T-helper 1 cell treated with Interleukin-12 subunit alpha and Interleukin-12 subunit beta and Interleukin-4 antibody, amounts not matched to agents 30 ng/mL and 1 ng/mL, for 36 hours (primary cell): ENCODE results near the gene PRKCG. TPM values are rescaled to one million over a fixed set of nuclear protein-coding genes. Genes with fewer than 3 reads are reported as not detected.

ENCODE experiments used
- intact Hi-C: fragments of 100-400 bp; cut with micrococcal nuclease; formaldehyde crosslinking; loops from one replicate; pipeline ENCODE4 v1.15.1; 2024
- total RNA-seq: library from RNA; stranded (reverse); gene quantifications from 2 replicates; pipeline ENCODE4 v1.2.3, GENCODE V29; 2022

The PRKCG gene
- total RNA-seq, 1 donor from 2014 or later = 0.32 TPM

DNA sequence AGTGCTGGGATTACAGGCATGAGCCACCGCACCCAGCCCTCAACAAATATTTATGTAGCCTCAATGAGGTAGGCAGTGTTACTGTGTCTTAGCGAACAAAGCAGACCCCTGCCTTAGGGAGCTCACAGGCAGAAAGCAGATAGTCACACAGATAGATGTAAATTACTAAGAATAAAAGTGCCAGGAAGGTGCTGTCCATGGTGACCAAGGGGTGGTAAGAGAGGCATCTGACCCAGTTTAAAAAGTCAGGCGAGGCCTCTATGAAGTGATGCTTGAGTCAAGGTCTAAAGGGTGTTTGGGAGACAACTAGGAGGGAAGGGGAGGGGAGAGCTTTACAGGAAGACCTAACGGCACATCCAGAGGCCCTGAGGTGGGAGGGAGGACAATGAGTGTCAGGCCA, 14.7 kb downstream of the PRKCG start:
- intact Hi-C loops = no loop called here

DNA sequence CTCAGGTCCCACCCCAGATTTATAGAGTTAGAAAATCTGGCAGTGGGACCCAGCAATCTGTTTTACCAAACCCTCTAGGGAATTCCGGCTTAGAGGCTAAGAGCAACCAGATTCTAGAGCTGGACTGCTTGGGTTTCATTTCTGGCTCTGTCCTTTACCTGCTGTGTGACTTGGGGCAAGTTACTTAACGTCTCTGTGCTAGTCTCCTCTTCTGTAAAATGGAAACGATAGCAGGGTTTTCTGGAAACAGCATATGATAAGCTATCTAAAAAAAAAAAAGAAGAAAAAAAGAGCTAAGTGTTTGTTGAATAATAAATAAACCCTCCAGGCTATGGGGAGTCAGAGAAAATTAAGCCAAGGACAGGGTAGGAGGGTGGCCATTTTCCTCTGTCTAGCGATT, 15.5 kb downstream of the PRKCG start:
- intact Hi-C loops = no loop called here

GRCh38 chr19:53898166-53898565, 16.2 kb downstream of the PRKCG start:
- intact Hi-C loops = no loop called here

- intact Hi-C loops = no loop called here
These were observed 16.8 kb downstream of the PRKCG start for GRCh38 chr19:53898636-53899341.

DNA sequence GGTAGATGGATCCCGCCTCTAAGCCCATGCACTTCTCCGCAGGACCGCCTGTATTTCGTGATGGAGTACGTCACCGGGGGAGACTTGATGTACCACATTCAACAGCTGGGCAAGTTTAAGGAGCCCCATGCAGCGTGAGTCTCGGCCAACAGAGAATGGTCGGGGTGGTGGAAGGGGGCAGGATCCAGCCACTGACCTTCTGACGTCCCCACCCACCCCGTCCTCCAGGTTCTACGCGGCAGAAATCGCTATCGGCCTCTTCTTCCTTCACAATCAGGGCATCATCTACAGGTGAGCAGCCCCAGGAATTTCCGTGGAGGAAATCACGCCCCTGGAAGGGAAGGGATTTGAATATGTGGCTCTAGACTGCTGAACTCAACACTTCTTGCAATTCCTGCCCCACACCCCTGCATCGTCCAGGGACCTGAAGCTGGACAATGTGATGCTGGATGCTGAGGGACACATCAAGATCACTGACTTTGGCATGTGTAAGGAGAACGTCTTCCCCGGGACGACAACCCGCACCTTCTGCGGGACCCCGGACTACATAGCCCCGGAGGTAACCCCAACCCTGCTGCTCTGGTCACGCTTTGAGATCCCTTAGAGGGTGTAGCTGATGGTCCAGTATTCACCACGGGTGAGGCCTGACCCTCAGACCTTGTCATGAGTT, 18.3 kb downstream of the PRKCG start:
- intact Hi-C loops = no loop called here

GRCh38 chr19:53903055-53903680, 21.2 kb downstream of the PRKCG start:
- intact Hi-C loops = loop anchor here (2.0 kb wide), 3 partner anchors 22 to 74 kb away; no protein-coding TSS in a partner anchor

DNA sequence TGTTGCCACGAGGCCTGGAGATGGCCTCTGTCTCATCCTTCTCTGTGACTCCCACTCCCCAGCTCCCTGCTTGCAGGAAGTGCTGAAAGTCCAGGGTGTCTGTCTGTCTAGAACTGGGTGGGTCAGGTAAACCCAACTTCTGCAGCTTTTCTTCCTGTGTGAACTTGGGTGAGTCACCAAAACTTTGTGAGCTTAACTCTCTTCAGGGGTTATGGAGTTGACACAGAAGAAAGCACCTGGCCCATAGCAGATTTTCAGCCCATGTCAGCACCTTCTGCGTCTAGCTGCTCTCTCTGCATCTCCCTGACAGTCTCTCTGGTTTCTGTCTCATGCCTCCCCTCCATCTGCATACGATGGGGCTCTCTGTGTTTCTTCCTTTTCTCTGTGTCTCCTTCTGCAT, 22.9 kb downstream of the PRKCG start:
- intact Hi-C loops = loop anchor here (5.0 kb wide), 1 partner anchor 127 kb away; no protein-coding TSS in a partner anchor

- intact Hi-C loops = loop anchor here (1.0 to 5.0 kb wide), 3 partner anchors 53 to 127 kb away; no protein-coding TSS in a partner anchor
These were observed 23.8 kb downstream of the PRKCG start for GRCh38 chr19:53905787-53906186.

DNA sequence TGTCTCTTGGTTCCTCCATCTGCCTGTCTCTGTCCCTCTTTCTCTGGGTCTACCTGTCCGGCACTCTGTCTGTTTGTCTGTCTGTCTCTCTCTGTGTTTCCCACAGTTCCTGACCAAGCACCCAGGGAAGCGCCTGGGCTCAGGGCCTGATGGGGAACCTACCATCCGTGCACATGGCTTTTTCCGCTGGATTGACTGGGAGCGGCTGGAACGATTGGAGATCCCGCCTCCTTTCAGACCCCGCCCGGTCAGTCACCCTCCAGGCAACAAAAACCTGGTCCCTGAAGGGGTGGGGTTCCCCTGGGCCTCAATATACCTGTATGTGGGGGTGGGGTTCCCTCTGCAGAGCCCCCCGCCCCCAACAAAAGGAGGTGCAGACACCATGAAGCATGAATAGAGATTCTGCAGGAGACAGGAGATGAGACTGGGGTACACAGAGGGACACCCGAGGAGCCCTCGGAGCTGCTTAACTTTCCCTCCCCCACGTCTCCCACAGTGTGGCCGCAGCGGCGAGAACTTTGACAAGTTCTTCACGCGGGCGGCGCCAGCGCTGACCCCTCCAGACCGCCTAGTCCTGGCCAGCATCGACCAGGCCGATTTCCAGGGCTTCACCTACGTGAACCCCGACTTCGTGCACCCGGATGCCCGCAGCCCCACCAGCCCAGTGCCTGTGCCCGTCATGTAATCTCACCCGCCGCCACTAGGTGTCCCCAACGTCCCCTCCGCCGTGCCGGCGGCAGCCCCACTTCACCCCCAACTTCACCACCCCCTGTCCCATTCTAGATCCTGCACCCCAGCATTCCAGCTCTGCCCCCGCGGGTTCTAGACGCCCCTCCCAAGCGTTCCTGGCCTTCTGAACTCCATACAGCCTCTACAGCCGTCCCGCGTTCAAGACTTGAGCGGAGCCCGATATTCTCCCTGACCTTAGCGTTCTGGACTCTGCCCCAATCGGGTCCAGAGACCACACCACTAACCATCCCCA, 24.5 kb downstream of the PRKCG start:
- intact Hi-C loops = loop anchor here (1.0 to 5.0 kb wide), 3 partner anchors 54 to 126 kb away; no protein-coding TSS in a partner anchor

DNA sequence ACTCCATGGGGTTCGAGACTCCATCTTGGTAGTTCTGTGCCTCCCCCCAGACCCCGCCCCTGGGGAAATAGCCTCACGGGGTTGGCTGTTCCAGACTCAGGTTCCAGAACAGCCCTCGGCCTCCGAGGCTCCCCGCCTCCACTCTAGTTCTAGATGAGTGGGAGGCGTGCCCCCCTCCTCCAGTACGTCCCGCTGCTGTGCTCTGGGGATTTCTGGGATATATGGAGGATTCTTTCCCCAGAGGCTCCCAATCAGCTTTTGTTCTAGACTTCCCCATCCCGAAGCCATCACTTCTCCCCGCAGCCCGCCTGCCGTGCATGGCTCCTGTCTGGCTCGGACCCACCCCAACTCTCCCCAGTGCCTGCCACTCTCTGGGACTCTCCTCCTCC, 25.2 kb downstream of the PRKCG start:
- intact Hi-C loops = loop anchor here (2.0 to 5.0 kb wide), 2 partner anchors 54 to 125 kb away; no protein-coding TSS in a partner anchor

DNA sequence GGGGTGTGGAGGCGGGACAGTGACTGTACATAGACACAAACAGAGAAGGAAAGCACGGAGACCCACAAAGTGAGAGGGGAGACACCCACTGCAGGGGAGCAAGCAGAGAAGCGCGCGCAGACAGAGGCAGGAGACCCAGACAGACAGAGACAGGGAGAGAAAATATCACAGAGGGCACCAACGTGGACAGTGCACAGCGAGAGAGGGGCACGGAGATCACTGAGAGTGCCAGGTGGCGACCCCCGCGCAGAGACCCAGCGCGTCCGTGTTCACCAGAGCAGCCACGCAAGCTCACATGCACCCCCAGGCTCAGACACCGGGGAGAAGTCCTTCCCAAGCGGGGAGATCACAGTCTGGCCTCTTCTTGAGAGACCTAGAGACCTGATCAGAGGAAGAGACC, 25.7 kb downstream of the PRKCG start:
- intact Hi-C loops = loop anchor here (2.0 to 5.0 kb wide), 2 partner anchors 55 to 125 kb away; no protein-coding TSS in a partner anchor

- intact Hi-C loops = loop anchor here (5.0 kb wide), 1 partner anchor 124 kb away; no protein-coding TSS in a partner anchor
These were observed 26.3 kb downstream of the PRKCG start for GRCh38 chr19:53908106-53908934.

- intact Hi-C loops = loop anchor here (5.0 kb wide), 1 partner anchor 123 kb away; no protein-coding TSS in a partner anchor
These were observed 27.0 kb downstream of the PRKCG start, which contains the start of gene CACNG7 for GRCh38 chr19:53908935-53909415. Gene CACNG7 (plus strand): TSS chr19:53909278. CDS start chr19:53912832, 3,554 bp downstream.

DNA sequence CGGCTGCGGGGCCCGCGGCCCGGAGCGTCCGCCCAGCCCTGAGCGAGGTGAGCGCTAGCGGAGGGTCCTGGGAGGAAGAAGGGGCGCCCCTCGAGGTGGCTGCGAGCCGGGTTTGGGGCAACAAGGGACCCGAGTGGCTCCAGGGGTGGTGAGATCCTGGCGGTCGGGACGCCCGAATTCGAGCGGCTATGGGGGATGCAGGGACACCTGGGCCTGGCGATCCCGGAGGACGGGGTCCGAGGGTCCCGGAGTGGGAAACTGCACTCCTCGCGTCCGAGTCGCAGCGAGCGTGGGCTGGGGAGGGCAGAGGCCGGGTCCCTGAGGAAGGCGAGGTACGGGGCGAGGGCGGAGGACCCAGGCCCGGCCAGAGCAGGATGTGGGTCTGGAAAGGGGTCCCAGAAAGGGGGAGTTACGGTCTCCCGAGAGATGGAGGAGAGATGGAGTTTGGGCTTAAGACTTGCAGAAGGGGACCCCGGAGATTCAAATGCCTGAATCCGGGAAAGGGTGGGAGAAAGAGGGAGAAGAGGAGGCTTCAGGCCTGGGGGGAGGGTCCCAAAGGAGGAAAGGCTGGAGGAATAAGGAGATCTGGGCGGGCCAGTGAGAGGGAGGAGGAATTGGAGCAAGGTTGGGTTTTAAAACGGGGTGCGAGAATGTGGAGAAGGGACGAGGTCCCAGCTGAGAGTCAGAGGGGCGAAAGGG, 27.6 kb downstream of the PRKCG start:
- intact Hi-C loops = loop anchor here (5.0 kb wide), 1 partner anchor 123 kb away; no protein-coding TSS in a partner anchor

DNA sequence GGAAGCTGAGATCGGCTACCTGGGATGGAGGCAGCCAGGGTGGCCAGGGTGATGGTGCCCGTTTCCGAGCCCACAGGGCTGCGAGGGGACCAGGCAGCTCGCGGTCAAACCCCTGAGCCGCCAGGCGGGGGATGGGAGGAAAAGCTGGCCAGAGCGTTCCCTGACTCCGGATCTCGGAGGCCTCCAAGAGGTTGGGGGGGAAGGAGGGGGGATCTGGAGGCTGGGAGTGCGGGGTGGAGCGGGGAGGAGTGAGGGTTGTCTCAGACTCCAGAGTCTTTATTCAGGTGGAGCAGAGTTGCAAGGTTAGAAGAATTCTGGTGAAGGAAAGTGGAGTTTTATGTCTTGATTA, 28.1 kb downstream of the PRKCG start:
- intact Hi-C loops = no loop called here

GRCh38 chr19:53912653-53913052, 30.7 kb downstream of the PRKCG start:
- intact Hi-C loops = no loop called here

DNA sequence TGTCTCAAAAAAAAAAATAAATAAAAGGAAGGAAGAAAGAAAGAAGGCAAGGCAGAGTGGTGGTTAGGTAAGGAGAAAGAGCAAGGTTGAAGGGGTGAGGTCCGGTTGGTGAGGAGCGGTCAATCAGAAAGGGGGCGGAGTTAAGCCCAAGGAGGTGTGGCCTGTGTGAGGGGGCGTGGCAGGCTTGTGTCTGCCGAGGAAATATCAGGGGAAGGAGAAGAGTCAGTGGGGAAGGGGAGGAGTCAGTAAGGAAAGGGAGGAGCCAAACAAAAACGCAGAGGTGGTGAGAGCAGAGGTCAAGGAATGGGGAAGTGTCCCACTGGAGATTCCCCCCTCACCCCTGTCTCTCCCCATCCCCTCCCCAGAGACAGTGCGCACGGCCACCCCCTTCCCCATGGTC, 33.0 kb downstream of the PRKCG start:
- intact Hi-C loops = no loop called here

- intact Hi-C loops = no loop called here
These were observed 34.0 kb downstream of the PRKCG start for GRCh38 chr19:53916004-53916403.

DNA sequence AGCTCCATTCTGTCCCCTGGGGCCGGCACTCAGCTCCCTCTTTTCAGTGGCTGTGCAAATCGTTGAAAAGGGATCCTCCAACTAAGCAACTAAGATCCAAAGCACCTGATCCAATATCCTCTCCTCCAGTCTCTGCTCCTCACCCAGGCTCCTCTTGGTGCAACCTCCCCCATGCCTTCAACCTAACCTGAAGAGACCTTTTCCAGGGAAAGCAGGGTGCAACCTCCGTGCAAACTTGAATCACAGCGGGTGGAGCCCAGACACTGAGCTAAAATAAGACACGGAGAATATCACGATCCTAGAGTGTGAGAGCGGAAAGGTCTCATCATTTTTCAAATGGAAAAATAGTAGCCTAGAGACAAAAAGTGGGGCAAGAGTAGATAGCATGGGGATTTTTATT, 35.4 kb downstream of the PRKCG start:
- intact Hi-C loops = no loop called here
